Neural cell (in vitro differentiated cells): ENCODE results near the gene ZP2. TPM values are rescaled to one million over a fixed set of nuclear protein-coding genes. Genes with fewer than 3 reads are reported as not detected.

Source experiments
- H2AFZ ChIP-seq: fragments of 200-600, 300-800 bp; sonication (generic), shearing (Covaris generic); 2 replicates; pipeline ENCODE4 v1.6.0; 2014; ENCODE audit warnings: low read depth, mild to moderate bottlenecking, antibody characterized with exemption, low read length, moderate library complexity
- H3F3A ChIP-seq: fragments of 200-600 bp; shearing (Covaris generic); 2 replicates; pipeline ENCODE4 v1.6.1; 2016; ENCODE audit warnings: mild to moderate bottlenecking, moderate library complexity, mixed read lengths, antibody characterized with exemption, low read length; ENCODE audit not compliant: insufficient read depth, poor library complexity, severe bottlenecking
- H3K27ac ChIP-seq: fragments of 200-600, 300-800 bp; sonication (generic), shearing (Covaris generic); 2 replicates; pipeline ENCODE4 v1.5.1; 2014; ENCODE audit warnings: mild to moderate bottlenecking, low read length, moderate library complexity
- H3K27me3 ChIP-seq: fragments of 300-800, 200-600 bp; sonication (generic), shearing (Covaris generic); 2 replicates; pipeline ENCODE4 v1.6.0; 2014; ENCODE audit warnings: mild to moderate bottlenecking, low read depth, low read length, moderate library complexity; ENCODE audit not compliant: insufficient read depth
- H3K36me3 ChIP-seq: fragments of 300-800, 200-600 bp; sonication (generic), shearing (Covaris generic); 2 replicates; pipeline ENCODE4 v1.5.1; 2014; ENCODE audit warnings: mild to moderate bottlenecking, antibody characterized with exemption, low read length, moderate library complexity; ENCODE audit not compliant: insufficient read depth
- H3K4me2 ChIP-seq: fragments of 300-800, 200-600 bp; sonication (generic), shearing (Covaris generic); 2 replicates; pipeline ENCODE4 v1.6.0; 2014; ENCODE audit warnings: mild to moderate bottlenecking, low read length
- H3K4me3 ChIP-seq: fragments of 300-800, 200-600 bp; sonication (generic), shearing (Covaris generic); 2 replicates; pipeline ENCODE4 v1.5.1; 2014; ENCODE audit warnings: mild to moderate bottlenecking, low read length, moderate library complexity
- H3K79me2 ChIP-seq: fragments of 200-600 bp; shearing (Covaris generic); replicated peaks from 2 replicates; pipeline ENCODE4 v1.6.0; 2014; ENCODE audit warnings: mild to moderate bottlenecking, low read length, moderate library complexity; ENCODE audit not compliant: insufficient read depth
- H3K9ac ChIP-seq: fragments of 300-800, 200-600 bp; sonication (generic), shearing (Covaris generic); 2 replicates; pipeline ENCODE4 v1.6.1; 2016; ENCODE audit warnings: mild to moderate bottlenecking, low read length, mixed read lengths
- H3K9me2 ChIP-seq: fragments of 200-600 bp; shearing (Covaris generic); 2 replicates; pipeline ENCODE4 v1.6.1; 2016; ENCODE audit warnings: mild to moderate bottlenecking, low read length, mixed read lengths; ENCODE audit not compliant: insufficient read depth
- H3K9me3 ChIP-seq: fragments of 200-600, 300-800 bp; sonication (generic), shearing (Covaris generic); 2 replicates; pipeline ENCODE4 v1.6.1; 2016; ENCODE audit warnings: mild to moderate bottlenecking, mixed run types, low read length, moderate library complexity, mixed read lengths
- H4K20me1 ChIP-seq: fragments of 200-600 bp; shearing (Covaris generic); 2 replicates; pipeline ENCODE4 v1.6.1; 2016; ENCODE audit warnings: mild to moderate bottlenecking, mixed run types; ENCODE audit not compliant: insufficient read depth
- EP300 ChIP-seq: fragments of 450-650 bp; conservative IDR thresholded peaks from 2 replicates; pipeline ENCODE4 v1.6.1; 2014; ENCODE audit warnings: antibody characterized with exemption, mild to moderate bottlenecking, moderate library complexity; ENCODE audit not compliant: poor library complexity, severe bottlenecking
- EZH2 ChIP-seq: fragments of 200-600, 300-800 bp; shearing (Covaris generic), sonication (generic); IDR thresholded peaks from 2 replicates; pipeline ENCODE4 v1.6.1; 2014; ENCODE audit warnings: antibody characterized with exemption, low read length, borderline replicate concordance, mild to moderate bottlenecking; ENCODE audit not compliant: insufficient read depth, poor library complexity, severe bottlenecking
- MXI1 ChIP-seq: fragments of 450-650 bp; conservative IDR thresholded peaks from 2 replicates; pipeline ENCODE4 v1.6.1; 2014; ENCODE audit warnings: antibody characterized with exemption, mild to moderate bottlenecking; ENCODE audit not compliant: poor library complexity, severe bottlenecking
- POLR2AphosphoS5 ChIP-seq: IDR thresholded peaks from 2 replicates; pipeline ENCODE4 v1.6.1; 2012
- RAD21 ChIP-seq: fragments of 450-650 bp; conservative IDR thresholded peaks from 2 replicates; pipeline ENCODE4 v1.6.1; 2014; ENCODE audit warnings: antibody characterized with exemption, mild to moderate bottlenecking, moderate library complexity
- SMC3 ChIP-seq: fragments of 450-650 bp; conservative IDR thresholded peaks from 2 replicates; pipeline ENCODE4 v1.6.1; 2014; ENCODE audit warnings: antibody characterized with exemption, mild to moderate bottlenecking, moderate library complexity; ENCODE audit not compliant: poor library complexity
- TAF1 ChIP-seq: IDR thresholded peaks from 2 replicates; pipeline ENCODE4 v1.6.1; 2012; ENCODE audit warnings: low read depth
- polyA plus RNA-seq: library from polyadenylated mRNA; depleted of rRNA; stranded (reverse); fragments of >200 nt; gene quantifications from 2 replicates; pipeline ENCODE4 v1.2.3, GENCODE V29; 2014
- TF ChIP-seq, protein P1 (sequence below): fragments of 450-650 bp; IDR thresholded peaks from 2 replicates; pipeline ENCODE4 v1.5.1; 2014; ENCODE audit warnings: antibody characterized with exemption, mild to moderate bottlenecking, moderate library complexity; ENCODE audit not compliant: poor library complexity, severe bottlenecking
- TF ChIP-seq, protein P2 (sequence below): IDR thresholded peaks from 2 replicates; pipeline ENCODE4 v1.6.1; 2012; ENCODE audit warnings: borderline replicate concordance

Gene ZP2
- polyA plus RNA-seq, 1 donor from 2014 or later, result not detected

DNA sequence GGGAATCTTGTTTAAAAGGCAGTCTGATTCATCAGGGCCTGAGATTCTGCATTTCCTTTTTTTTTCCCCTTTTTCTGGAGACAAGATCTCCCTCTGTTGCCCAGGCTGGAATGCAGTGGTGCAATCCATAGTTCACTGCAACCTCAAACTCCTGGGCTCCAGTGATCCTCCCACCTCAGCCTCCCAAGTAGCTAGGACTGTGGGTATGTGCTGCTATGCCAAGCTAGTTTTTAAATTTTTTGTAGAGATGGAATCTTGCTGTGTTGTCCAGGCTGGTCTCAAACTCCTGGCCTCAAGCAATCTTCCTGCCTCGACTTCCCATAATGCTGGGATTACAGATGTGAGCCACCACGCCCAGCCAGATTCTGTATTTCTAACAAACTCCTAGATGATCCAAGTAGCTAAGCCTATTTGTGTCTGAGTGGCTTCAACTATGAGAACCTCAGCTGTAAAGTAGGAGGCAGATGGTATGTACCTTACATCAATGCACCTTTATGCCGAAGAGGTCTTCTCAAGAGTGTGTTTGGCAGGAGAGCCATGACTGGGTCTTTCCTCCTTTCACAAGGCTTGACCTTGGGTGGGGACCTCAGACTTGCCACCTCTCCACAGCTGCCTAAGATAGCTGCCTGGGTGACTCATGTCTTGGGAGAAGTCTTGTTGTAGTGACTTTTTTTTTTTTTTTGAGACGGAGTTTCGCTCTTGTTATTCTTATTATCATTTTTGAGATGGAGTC is 42.0 kb downstream of the ZP2 start:
- Histone ChIP-seq H3K27ac (no peak overlapping the region), H3K9ac (no peak overlapping the region), H3K9me3 (no peaks in the 10 kb centered on the region), H3K27me3 (no peaks in the 10 kb centered on the region), H3K4me2 (no peak overlapping the region), H3K36me3 (no peaks in the 10 kb centered on the region), H3K4me3 (no peak overlapping the region), H3K9me2 (no peaks in the 10 kb centered on the region), H2AFZ (no peak overlapping the region), H3K79me2 (no peaks in the 10 kb centered on the region), H4K20me1 (no peaks in the 10 kb centered on the region), H3F3A (no peaks in the 10 kb centered on the region)
- no peak for TF ChIP-seq EZH2
- TF ChIP-seq, protein P1, sequence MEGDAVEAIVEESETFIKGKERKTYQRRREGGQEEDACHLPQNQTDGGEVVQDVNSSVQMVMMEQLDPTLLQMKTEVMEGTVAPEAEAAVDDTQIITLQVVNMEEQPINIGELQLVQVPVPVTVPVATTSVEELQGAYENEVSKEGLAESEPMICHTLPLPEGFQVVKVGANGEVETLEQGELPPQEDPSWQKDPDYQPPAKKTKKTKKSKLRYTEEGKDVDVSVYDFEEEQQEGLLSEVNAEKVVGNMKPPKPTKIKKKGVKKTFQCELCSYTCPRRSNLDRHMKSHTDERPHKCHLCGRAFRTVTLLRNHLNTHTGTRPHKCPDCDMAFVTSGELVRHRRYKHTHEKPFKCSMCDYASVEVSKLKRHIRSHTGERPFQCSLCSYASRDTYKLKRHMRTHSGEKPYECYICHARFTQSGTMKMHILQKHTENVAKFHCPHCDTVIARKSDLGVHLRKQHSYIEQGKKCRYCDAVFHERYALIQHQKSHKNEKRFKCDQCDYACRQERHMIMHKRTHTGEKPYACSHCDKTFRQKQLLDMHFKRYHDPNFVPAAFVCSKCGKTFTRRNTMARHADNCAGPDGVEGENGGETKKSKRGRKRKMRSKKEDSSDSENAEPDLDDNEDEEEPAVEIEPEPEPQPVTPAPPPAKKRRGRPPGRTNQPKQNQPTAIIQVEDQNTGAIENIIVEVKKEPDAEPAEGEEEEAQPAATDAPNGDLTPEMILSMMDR, result no peak
- no peak for TF ChIP-seq RAD21
- TF ChIP-seq POLR2AphosphoS5, result no peak
- no peak for TF ChIP-seq EP300
- no peak for TF ChIP-seq SMC3

DNA sequence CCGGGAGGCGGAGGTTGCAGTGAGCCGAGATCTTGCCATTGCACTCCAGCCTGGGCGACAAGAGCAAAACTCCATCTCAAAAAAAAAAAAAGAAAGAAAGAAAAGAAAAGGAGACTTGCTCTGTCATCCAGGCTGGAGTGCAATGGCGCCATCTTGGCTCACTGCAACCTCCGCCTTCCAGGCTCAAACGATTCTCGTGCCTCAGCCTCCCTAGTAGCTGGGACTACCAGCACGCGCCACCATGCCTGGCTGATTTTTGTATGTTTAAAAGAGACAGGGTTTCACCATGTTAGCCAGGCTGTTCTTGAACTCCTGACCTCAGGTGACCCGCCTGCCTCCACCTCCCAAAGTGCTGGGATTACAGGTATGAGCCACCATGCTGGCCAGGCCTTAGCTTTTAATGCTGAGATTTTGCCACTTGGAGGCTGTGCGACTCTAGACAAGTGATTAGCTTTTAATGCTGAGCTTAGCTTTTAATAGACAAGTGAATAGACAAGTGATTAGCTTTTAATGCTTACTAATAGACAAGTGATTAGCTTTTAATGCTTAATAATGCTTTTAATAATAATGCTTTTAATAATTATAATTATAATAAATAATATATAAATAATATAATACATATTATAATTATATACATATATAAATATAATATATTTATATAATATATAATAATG is 43.3 kb downstream of the ZP2 start:
- Histone ChIP-seq H3K9me2 (no peaks in the 10 kb centered on the region), H3K36me3 (no peaks in the 10 kb centered on the region), H3K27me3 (no peaks in the 10 kb centered on the region), H3K9me3 (no peaks in the 10 kb centered on the region), H3F3A (no peaks in the 10 kb centered on the region), H3K9ac (no peak overlapping the region), H3K4me3 (no peak overlapping the region), H2AFZ (no peak overlapping the region), H4K20me1 (no peaks in the 10 kb centered on the region), H3K79me2 (no peaks in the 10 kb centered on the region), H3K27ac (no peak overlapping the region), H3K4me2 (no peak overlapping the region)
- TF ChIP-seq, protein P1, result no peak
- no peak for TF ChIP-seq EZH2
- TF ChIP-seq RAD21, result no peak
- TF ChIP-seq, protein P2, sequence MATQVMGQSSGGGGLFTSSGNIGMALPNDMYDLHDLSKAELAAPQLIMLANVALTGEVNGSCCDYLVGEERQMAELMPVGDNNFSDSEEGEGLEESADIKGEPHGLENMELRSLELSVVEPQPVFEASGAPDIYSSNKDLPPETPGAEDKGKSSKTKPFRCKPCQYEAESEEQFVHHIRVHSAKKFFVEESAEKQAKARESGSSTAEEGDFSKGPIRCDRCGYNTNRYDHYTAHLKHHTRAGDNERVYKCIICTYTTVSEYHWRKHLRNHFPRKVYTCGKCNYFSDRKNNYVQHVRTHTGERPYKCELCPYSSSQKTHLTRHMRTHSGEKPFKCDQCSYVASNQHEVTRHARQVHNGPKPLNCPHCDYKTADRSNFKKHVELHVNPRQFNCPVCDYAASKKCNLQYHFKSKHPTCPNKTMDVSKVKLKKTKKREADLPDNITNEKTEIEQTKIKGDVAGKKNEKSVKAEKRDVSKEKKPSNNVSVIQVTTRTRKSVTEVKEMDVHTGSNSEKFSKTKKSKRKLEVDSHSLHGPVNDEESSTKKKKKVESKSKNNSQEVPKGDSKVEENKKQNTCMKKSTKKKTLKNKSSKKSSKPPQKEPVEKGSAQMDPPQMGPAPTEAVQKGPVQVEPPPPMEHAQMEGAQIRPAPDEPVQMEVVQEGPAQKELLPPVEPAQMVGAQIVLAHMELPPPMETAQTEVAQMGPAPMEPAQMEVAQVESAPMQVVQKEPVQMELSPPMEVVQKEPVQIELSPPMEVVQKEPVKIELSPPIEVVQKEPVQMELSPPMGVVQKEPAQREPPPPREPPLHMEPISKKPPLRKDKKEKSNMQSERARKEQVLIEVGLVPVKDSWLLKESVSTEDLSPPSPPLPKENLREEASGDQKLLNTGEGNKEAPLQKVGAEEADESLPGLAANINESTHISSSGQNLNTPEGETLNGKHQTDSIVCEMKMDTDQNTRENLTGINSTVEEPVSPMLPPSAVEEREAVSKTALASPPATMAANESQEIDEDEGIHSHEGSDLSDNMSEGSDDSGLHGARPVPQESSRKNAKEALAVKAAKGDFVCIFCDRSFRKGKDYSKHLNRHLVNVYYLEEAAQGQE, result no peak
- TF ChIP-seq SMC3, result no peak
- no peak for TF ChIP-seq TAF1
- TF ChIP-seq POLR2AphosphoS5, result no peak
- no peak for TF ChIP-seq EP300
- no peak for TF ChIP-seq MXI1
